ENCODE results near the gene MARK3. TPM values are rescaled to one million over a fixed set of nuclear protein-coding genes. Genes with fewer than 3 reads are reported as not detected.

Gene MARK3
- total and polyA plus RNA-seq, 2 of the 13 experiments (the other 11 are each of a cell fraction or from before 2014, with no cell fraction given) = 47.7 to 56.6 TPM

DNA sequence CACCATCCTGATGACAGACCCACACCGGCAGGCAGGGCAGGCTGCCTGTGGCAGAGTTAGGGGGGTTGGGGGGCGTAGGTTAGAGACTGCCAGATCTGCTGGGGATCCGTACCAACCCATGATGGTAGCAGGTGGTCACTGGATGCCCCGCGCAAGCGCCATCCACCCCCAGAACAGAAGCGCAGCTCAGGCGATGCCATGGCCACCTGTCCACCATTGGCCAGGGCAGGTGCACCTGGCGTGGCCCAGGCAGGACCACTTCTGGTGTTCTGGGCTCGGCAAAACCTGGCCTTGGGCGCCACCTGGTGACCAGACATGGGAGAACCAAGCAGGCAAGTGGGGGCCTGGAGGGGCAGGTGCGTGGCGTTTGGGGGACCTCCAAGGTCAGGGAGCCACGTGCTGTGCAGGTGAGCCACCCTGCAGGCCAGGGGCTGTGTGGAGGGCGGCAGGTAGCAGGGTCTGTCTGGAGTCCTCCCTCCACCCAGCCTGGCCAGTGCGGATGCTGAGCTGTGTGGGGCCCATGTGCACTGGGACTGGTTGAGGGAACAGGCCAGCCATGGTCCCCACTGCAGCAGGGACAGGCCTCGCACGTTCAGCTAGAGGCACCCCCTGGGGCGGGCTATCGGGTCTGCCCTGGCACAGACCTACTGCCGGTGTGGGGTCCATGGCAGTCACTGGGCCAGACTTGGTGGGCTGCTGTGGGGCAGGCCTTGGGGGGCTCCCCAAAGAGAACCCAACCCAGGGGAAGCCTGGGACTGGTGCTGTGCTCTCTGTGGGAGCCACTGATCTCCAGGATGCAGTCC, 161.6 kb downstream of the MARK3 start (continued):
- TF ChIP-seq, protein P1, sequence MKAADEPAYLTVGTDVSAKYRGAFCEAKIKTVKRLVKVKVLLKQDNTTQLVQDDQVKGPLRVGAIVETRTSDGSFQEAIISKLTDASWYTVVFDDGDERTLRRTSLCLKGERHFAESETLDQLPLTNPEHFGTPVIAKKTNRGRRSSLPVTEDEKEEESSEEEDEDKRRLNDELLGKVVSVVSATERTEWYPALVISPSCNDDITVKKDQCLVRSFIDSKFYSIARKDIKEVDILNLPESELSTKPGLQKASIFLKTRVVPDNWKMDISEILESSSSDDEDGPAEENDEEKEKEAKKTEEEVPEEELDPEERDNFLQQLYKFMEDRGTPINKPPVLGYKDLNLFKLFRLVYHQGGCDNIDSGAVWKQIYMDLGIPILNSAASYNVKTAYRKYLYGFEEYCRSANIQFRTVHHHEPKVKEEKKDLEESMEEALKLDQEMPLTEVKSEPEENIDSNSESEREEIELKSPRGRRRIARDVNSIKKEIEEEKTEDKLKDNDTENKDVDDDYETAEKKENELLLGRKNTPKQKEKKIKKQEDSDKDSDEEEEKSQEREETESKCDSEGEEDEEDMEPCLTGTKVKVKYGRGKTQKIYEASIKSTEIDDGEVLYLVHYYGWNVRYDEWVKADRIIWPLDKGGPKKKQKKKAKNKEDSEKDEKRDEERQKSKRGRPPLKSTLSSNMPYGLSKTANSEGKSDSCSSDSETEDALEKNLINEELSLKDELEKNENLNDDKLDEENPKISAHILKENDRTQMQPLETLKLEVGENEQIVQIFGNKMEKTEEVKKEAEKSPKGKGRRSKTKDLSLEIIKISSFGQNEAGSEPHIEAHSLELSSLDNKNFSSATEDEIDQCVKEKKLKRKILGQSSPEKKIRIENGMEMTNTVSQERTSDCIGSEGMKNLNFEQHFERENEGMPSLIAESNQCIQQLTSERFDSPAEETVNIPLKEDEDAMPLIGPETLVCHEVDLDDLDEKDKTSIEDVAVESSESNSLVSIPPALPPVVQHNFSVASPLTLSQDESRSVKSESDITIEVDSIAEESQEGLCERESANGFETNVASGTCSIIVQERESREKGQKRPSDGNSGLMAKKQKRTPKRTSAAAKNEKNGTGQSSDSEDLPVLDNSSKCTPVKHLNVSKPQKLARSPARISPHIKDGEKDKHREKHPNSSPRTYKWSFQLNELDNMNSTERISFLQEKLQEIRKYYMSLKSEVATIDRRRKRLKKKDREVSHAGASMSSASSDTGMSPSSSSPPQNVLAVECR (CRISPR knock-in tag; IDR thresholded peaks at IDR 0.05; ENCODE audit: borderline replicate concordance) = no peak; the same call in 1 of the 2 replicates
- no peak for TF ChIP-seq SRSF9 (IDR thresholded peaks at IDR 0.05; ENCODE audit: borderline replicate concordance, insufficient read depth, low read depth, low read length, poor library complexity, severe bottlenecking)
- TF ChIP-seq ZNF564 (CRISPR knock-in tag; IDR thresholded peaks at IDR 0.05) = no peak
- TF ChIP-seq MBNL3 (CRISPR knock-in tag; conservative IDR thresholded peaks at IDR 0.05) = no peak
- TF ChIP-seq, protein P2, sequence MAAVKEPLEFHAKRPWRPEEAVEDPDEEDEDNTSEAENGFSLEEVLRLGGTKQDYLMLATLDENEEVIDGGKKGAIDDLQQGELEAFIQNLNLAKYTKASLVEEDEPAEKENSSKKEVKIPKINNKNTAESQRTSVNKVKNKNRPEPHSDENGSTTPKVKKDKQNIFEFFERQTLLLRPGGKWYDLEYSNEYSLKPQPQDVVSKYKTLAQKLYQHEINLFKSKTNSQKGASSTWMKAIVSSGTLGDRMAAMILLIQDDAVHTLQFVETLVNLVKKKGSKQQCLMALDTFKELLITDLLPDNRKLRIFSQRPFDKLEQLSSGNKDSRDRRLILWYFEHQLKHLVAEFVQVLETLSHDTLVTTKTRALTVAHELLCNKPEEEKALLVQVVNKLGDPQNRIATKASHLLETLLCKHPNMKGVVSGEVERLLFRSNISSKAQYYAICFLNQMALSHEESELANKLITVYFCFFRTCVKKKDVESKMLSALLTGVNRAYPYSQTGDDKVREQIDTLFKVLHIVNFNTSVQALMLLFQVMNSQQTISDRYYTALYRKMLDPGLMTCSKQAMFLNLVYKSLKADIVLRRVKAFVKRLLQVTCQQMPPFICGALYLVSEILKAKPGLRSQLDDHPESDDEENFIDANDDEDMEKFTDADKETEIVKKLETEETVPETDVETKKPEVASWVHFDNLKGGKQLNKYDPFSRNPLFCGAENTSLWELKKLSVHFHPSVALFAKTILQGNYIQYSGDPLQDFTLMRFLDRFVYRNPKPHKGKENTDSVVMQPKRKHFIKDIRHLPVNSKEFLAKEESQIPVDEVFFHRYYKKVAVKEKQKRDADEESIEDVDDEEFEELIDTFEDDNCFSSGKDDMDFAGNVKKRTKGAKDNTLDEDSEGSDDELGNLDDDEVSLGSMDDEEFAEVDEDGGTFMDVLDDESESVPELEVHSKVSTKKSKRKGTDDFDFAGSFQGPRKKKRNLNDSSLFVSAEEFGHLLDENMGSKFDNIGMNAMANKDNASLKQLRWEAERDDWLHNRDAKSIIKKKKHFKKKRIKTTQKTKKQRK (IDR thresholded peaks at IDR 0.05; ENCODE audit: low read length) = no peak
- peak; percentile 19; the same call in 1 of the 2 replicates for TF ChIP-seq ZNF143 (CRISPR knock-in tag; IDR thresholded peaks at IDR 0.05)
- TF ChIP-seq BCL3 (CRISPR knock-in tag; IDR thresholded peaks at IDR 0.05) = no peak
- TF ChIP-seq, protein P3, sequence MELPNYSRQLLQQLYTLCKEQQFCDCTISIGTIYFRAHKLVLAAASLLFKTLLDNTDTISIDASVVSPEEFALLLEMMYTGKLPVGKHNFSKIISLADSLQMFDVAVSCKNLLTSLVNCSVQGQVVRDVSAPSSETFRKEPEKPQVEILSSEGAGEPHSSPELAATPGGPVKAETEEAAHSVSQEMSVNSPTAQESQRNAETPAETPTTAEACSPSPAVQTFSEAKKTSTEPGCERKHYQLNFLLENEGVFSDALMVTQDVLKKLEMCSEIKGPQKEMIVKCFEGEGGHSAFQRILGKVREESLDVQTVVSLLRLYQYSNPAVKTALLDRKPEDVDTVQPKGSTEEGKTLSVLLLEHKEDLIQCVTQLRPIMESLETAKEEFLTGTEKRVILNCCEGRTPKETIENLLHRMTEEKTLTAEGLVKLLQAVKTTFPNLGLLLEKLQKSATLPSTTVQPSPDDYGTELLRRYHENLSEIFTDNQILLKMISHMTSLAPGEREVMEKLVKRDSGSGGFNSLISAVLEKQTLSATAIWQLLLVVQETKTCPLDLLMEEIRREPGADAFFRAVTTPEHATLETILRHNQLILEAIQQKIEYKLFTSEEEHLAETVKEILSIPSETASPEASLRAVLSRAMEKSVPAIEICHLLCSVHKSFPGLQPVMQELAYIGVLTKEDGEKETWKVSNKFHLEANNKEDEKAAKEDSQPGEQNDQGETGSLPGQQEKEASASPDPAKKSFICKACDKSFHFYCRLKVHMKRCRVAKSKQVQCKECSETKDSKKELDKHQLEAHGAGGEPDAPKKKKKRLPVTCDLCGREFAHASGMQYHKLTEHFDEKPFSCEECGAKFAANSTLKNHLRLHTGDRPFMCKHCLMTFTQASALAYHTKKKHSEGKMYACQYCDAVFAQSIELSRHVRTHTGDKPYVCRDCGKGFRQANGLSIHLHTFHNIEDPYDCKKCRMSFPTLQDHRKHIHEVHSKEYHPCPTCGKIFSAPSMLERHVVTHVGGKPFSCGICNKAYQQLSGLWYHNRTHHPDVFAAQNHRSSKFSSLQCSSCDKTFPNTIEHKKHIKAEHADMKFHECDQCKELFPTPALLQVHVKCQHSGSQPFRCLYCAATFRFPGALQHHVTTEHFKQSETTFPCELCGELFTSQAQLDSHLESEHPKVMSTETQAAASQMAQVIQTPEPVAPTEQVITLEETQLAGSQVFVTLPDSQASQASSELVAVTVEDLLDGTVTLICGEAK (IDR thresholded peaks at IDR 0.05) = no peak
- TF ChIP-seq, protein P3 (CRISPR knock-in tag; IDR thresholded peaks at IDR 0.05) = no peak
